ENCODE data around the gene CABLES2.
A peak's percentile ranks its signal among the peaks of the same experiment; 100 is the strongest.

CABLES2 gene

DNA sequence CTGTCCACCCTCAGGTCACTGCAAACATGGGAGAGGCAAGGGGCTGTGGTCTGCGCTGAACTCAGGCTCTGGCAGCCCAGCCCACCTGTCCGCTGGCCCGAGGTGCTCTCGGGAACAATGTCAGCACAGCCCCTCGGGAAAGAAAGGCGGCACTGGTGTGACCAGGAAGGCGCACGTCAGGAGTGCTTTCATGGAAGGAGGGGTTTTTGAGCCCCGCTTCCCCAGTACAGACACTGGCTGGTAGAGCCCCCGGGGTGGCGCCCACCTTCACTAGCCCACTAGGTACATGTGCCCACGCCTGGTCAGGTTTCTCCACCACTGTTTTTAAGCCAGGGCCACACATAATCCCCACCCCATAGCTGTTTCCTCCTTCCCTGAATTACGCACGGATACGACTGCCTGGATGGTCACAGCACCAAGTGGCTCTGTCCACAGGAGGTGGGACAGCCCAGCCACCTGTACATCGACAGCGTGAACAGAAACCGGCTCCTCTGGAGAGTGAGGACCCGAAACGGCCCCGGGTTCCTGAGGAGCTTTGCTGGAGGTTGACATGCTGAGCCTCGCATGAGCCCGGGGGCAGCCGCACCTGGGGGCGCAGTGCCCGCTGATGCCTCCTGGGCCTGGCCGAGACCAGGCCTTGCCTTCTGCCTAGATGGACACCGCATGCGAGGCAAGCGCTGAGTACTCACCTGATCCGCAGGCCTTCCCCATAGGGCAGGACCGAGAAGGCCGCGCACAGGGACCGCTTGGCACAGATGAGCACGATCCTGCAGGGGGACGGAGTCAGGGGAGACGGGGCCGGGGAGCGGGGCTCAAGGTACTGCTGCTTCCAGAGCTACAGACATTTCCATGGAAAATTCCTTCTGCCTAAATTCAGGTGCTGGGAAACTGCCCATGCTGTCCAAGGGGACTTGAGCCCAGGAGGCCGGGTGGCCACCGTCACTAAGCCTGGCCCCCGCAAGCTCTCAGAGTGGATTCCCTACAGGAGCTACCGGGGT lies 12.5 kb downstream of the CABLES2 start:
- ChIA-PET POLR2A (ENCODE audit: low non-redundant PET) (no interaction called here), CTCF (interaction anchor here (0.6 to 1.5 kb wide), 4 partner anchors 30 to 120 kb away, joined by 3 to 8 read pairs (median 3); no protein-coding TSS in a partner anchor)
- DNase-seq (ENCODE audit: low spot score): no peak
- H3K27ac ChIP-seq: peak overlapping the region; percentile 88
- TF ChIP-seq, protein P1, sequence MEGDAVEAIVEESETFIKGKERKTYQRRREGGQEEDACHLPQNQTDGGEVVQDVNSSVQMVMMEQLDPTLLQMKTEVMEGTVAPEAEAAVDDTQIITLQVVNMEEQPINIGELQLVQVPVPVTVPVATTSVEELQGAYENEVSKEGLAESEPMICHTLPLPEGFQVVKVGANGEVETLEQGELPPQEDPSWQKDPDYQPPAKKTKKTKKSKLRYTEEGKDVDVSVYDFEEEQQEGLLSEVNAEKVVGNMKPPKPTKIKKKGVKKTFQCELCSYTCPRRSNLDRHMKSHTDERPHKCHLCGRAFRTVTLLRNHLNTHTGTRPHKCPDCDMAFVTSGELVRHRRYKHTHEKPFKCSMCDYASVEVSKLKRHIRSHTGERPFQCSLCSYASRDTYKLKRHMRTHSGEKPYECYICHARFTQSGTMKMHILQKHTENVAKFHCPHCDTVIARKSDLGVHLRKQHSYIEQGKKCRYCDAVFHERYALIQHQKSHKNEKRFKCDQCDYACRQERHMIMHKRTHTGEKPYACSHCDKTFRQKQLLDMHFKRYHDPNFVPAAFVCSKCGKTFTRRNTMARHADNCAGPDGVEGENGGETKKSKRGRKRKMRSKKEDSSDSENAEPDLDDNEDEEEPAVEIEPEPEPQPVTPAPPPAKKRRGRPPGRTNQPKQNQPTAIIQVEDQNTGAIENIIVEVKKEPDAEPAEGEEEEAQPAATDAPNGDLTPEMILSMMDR (conservative IDR thresholded peaks at IDR 0.05; ENCODE audit: low read depth): no peak

DNA sequence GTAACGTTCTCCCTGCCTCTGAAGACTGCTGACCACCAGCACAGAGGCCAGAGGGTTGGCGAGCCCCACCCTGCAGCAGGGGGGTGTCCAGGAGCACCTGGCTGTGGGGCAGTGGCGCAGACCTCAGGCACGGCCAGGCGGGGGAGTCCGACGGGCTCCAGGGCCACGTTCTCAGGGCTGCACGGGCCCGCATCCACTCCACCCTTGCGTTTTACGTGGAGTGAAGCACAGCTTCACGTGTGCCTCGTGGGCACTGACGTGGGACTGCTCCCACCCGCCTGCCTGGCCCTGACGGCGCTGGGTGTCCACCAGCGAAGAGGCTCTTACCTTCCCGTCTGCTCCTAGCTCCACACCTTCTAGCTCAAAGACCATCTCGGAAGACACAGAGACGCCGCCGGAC lies 13.3 kb downstream of the CABLES2 start:
- H3K27ac ChIP-seq: peak overlapping the region; percentile 88
- POLR2A ChIA-PET (ENCODE audit: low non-redundant PET): no interaction called here
- no peak for DNase-seq (ENCODE audit: low spot score)
- CTCF ChIA-PET: interaction anchor here (1.5 kb wide), 1 partner anchor 29 kb away, joined by 8 read pairs; no protein-coding TSS in a partner anchor
- TF ChIP-seq, protein P1 (conservative IDR thresholded peaks at IDR 0.05; ENCODE audit: low read depth): no peak

DNA sequence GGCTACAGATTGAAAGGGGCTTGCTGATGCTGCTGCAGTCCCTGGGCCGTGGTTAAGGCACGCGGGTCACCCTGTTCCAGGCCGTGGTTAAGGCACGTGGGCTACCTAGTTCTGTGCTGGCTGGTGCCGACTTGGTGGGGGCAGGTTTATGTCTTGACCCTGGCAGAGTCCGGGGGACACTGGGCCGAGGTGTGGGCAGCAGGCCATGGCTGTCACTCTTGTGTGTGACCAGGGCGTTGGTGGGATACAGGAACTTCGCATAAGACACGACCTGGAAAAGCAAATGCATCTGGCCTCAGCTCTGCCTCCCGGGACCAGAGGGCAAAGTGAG lies 13.8 kb downstream of the CABLES2 start:
- ChIA-PET POLR2A (ENCODE audit: low non-redundant PET) (no interaction called here), CTCF (interaction anchor here (1.4 to 1.5 kb wide), 2 partner anchors 17 to 29 kb away, joined by 5 to 8 read pairs; no protein-coding TSS in a partner anchor)
- TF ChIP-seq, protein P1 (conservative IDR thresholded peaks at IDR 0.05; ENCODE audit: low read depth): no peak
- H3K27ac ChIP-seq: peak overlapping the region; percentile 88
- no peak for DNase-seq (ENCODE audit: low spot score)

DNA sequence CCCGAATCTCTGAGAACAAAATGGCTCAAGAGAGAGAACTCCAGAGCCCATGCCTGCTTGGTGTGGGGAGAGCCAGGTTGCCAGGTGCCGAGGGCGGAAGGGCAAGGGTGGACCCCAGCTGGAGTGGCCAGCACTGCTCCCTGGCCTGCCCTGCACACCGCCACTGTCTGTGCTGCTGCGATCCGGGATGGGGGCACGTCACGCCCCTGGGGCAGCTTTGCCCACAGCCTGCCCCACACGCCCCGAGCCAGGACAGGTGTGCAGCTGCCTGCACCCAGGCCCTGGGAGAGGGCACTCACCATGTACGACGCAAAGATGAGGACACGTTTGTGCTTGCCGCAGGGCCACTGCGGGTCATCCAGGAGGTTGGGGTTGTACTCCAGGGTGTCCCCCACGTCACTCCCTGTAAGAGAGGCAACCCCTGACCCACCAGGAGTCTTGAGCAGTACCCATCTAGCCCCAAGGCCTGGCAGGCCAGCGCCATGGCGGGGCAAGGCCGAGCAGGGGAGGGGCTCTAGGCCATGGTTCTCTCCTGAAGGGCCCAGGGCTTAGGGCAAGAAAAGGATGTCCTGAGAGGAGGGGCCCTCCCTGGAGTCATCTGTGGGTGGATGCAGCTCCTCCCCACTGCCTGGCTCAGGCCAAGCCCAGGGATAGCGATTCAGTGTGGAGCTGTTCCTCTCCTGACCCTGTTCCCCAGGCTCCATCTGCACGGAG lies 14.3 kb downstream of the CABLES2 start:
- no peak for DNase-seq (ENCODE audit: low spot score)
- TF ChIP-seq, protein P1 (conservative IDR thresholded peaks at IDR 0.05; ENCODE audit: low read depth): no peak
- POLR2A ChIA-PET (ENCODE audit: low non-redundant PET): no interaction called here
- H3K27ac ChIP-seq: peak overlapping the region; percentile 88
- CTCF ChIA-PET: interaction anchor here (1.2 to 1.5 kb wide), 3 partner anchors 10 to 28 kb away, joined by 3 to 8 read pairs (median 5); no protein-coding TSS in a partner anchor

DNA sequence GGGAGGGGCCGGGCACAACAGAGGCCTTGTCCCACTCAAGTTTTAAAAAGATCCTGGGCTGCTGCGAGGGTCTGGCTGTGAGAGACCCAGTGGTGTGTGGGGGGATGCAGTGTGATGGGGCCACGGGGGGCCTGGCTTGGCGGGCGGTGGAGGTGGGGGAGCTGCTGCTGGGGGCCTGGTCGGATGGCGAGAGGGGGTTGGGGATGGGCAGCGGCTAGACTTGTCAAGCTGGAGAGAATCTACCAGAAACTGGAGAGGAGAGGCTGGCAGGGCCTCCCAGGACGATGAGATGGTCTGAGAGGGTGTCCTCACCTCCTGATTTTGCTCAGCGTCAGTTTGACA lies 15.0 kb downstream of the CABLES2 start:
- DNase-seq (ENCODE audit: low spot score): no peak
- ChIA-PET CTCF (interaction anchor here (1.2 to 2.0 kb wide), 3 partner anchors 9 to 90 kb away, joined by 3 to 5 read pairs (median 5); partner anchors contain the start of gene ADRM1), POLR2A (ENCODE audit: low non-redundant PET) (no interaction called here)
- peak overlapping the region; percentile 88 for H3K27ac ChIP-seq
- TF ChIP-seq, protein P1 (conservative IDR thresholded peaks at IDR 0.05; ENCODE audit: low read depth): no peak

Data from RWPE1 (cell line).